ENCODE measurements around the gene SMIM22. TPM values are rescaled to one million over a fixed set of nuclear protein-coding genes. Genes with fewer than 3 reads are reported as not detected.

SMIM22 gene
- total RNA-seq, 1 donor from 2014 or later = 1.3 TPM

GRCh38 chr16:4795828-4796572 lies 831 bp downstream of the SMIM22 start:
- DNase-seq = no peak

- no peak for DNase-seq
Observed at GRCh38 chr16:4796982-4797804, 2.0 kb downstream of the SMIM22 start.

GRCh38 chr16:4797805-4798252 lies 2.7 kb downstream of the SMIM22 start:
- no peak for DNase-seq

GRCh38 chr16:4798456-4798855 lies 3.3 kb downstream of the SMIM22 start:
- DNase-seq = no peak

- no peak for DNase-seq
Observed at GRCh38 chr16:4799171-4799855, 4.1 kb downstream of the SMIM22 start.

- DNase-seq = no peak
Observed at GRCh38 chr16:4800290-4801041, 5.3 kb downstream of the SMIM22 start.

GRCh38 chr16:4801051-4801961 lies 6.1 kb downstream of the SMIM22 start:
- DNase-seq = no peak

GRCh38 chr16:4801962-4802658 lies 6.9 kb downstream of the SMIM22 start, which contains the start of gene ROGDI:
Gene ROGDI, minus strand, starts transcription at chr16:4802633. Its CDS starts 62 bp downstream, at chr16:4802571.
- no peak for DNase-seq

- DNase-seq = peak; percentile 66
Observed at GRCh38 chr16:4802659-4803287, 7.6 kb downstream of the SMIM22 start.

- no peak for DNase-seq
Observed at GRCh38 chr16:4803401-4803844, 8.3 kb downstream of the SMIM22 start.

GRCh38 chr16:4803898-4804762 lies 9.0 kb downstream of the SMIM22 start:
- no peak for DNase-seq

GRCh38 chr16:4805231-4805630 lies 10.1 kb downstream of the SMIM22 start:
- DNase-seq = no peak

GRCh38 chr16:4806280-4806679 lies 11.1 kb downstream of the SMIM22 start:
- DNase-seq = no peak

- no peak for DNase-seq
Observed at GRCh38 chr16:4811242-4811641, 16.1 kb downstream of the SMIM22 start.

- DNase-seq = no peak
Observed at GRCh38 chr16:4811773-4812172, 16.6 kb downstream of the SMIM22 start.

GRCh38 chr16:4813251-4814003 lies 18.3 kb downstream of the SMIM22 start:
- DNase-seq = no peak

- DNase-seq = no peak
Observed at GRCh38 chr16:4814046-4814445, 18.9 kb downstream of the SMIM22 start.
